ENCODE data around the gene SMPDL3B.

The SMPDL3B gene

DNA sequence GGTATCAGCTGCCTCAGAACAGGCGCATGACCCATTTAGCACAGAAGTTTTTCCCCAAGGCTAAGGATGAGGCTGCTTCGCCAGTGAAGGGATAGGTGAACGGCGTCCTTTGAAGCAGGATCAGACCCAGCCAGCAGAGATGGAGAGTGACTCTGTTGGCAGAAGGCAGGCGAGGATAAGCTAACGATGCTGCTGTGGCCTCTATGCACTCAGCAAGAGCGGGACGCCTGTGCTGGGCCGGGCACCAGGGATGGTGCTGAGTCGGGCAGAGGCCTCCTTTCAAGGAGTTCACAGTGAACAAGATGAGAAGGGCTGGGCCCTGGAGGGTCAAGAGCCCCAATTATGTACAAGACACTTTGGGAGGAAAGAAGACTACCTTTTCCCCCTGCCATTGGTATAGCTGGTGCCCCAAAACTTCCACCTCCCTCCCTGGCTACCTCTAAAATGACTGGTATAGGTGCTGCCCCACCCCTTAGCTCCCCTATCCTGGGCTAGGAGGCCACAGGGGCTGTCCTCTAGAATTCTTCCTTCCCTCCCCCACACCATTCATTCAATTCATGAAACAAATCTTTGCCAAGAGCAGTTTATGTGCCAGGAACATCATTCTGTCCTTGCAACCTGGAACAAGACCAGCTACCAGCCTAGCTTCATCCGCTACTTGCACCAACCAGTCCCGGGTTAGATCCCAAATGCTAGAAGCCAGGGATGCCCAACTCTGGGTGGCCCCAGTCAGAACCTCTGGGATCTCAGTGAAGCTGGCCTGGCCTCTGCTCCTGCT is 32.5 kb downstream of the SMPDL3B start:
- Histone ChIP-seq H3K4me3 (ENCODE audit: low read length, poor library complexity, severe bottlenecking) (no peak overlapping the region), H3K9ac (ENCODE audit: low read depth, low read length, poor library complexity, severe bottlenecking) (no peak overlapping the region), H3K9me3 (ENCODE audit: insufficient read depth, low read depth, low read length) (no peaks in the 10 kb centered on the region), H2AFZ (ENCODE audit: low read length) (no peak overlapping the region), H3K4me1 (ENCODE audit: insufficient read depth, low read length, poor library complexity, severe bottlenecking) (no peaks in the 10 kb centered on the region), H4K20me1 (ENCODE audit: insufficient read depth, low read length, poor library complexity, severe bottlenecking) (no peaks in the 10 kb centered on the region), H3K4me2 (ENCODE audit: low read depth, low read length, poor library complexity, severe bottlenecking) (no peak overlapping the region), H3K27me3 (ENCODE audit: insufficient read depth, low read length, poor library complexity, severe bottlenecking) (no peaks in the 10 kb centered on the region), H3K79me2 (ENCODE audit: insufficient read depth, low read length) (no peaks in the 10 kb centered on the region), H3K36me3 (ENCODE audit: insufficient read depth, low read length) (peaks cover 31% of the 10 kb centered on the region; the same call in 1 of the 2 replicates), H3F3A (ENCODE audit: low read depth) (no peaks in the 10 kb centered on the region), H3K9me2 (replicated peaks; ENCODE audit: low read depth, low read length) (no peaks in the 10 kb centered on the region)
- no peak for TF ChIP-seq EZH2phosphoT487 (IDR thresholded peaks at IDR 0.05; ENCODE audit: borderline replicate concordance)
- no peak for TF ChIP-seq CTCF (conservative IDR thresholded peaks at IDR 0.05; ENCODE audit: low read length)

GRCh38 chr1:27967884-27968466 is 33.2 kb downstream of the SMPDL3B start:
- Histone ChIP-seq H3K9me3 (ENCODE audit: insufficient read depth, low read depth, low read length) (no peaks in the 10 kb centered on the region), H3F3A (ENCODE audit: low read depth) (no peaks in the 10 kb centered on the region), H3K4me1 (ENCODE audit: insufficient read depth, low read length, poor library complexity, severe bottlenecking) (no peaks in the 10 kb centered on the region), H3K27me3 (ENCODE audit: insufficient read depth, low read length, poor library complexity, severe bottlenecking) (no peaks in the 10 kb centered on the region), H3K9me2 (replicated peaks; ENCODE audit: low read depth, low read length) (no peaks in the 10 kb centered on the region), H2AFZ (ENCODE audit: low read length) (no peak overlapping the region), H3K9ac (ENCODE audit: low read depth, low read length, poor library complexity, severe bottlenecking) (no peak overlapping the region), H3K4me3 (ENCODE audit: low read length, poor library complexity, severe bottlenecking) (no peak overlapping the region), H3K36me3 (ENCODE audit: insufficient read depth, low read length) (peaks cover 31% of the 10 kb centered on the region; the same call in 1 of the 2 replicates), H4K20me1 (ENCODE audit: insufficient read depth, low read length, poor library complexity, severe bottlenecking) (no peaks in the 10 kb centered on the region), H3K4me2 (ENCODE audit: low read depth, low read length, poor library complexity, severe bottlenecking) (no peak overlapping the region), H3K79me2 (ENCODE audit: insufficient read depth, low read length) (no peaks in the 10 kb centered on the region)
- no peak for TF ChIP-seq EZH2phosphoT487 (IDR thresholded peaks at IDR 0.05; ENCODE audit: borderline replicate concordance)
- TF ChIP-seq CTCF (conservative IDR thresholded peaks at IDR 0.05; ENCODE audit: low read length) = no peak

DNA sequence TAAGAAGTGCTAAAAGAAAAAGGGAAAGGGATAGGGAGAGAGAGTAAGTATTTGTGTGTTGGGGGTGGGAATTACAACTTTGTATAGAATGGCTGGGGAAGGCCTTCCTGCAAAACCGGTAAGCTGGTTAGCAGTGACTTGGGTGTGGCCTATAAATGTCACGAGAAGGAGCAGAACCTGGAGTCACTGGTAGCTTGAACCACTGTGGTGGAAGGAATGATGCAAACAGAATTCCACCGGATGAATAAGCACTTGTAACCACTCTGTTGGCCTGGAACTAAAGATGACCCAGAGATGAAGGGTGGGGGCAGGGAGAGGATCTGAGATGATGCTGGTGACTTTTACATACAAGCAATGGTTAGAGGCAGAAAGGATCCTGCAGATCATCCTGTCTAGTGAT is 33.9 kb downstream of the SMPDL3B start:
- Histone ChIP-seq H3K27me3 (ENCODE audit: insufficient read depth, low read length, poor library complexity, severe bottlenecking) (no peaks in the 10 kb centered on the region), H2AFZ (ENCODE audit: low read length) (no peak overlapping the region), H3F3A (ENCODE audit: low read depth) (no peaks in the 10 kb centered on the region), H4K20me1 (ENCODE audit: insufficient read depth, low read length, poor library complexity, severe bottlenecking) (no peaks in the 10 kb centered on the region), H3K36me3 (ENCODE audit: insufficient read depth, low read length) (peaks cover 28% of the 10 kb centered on the region; the same call in 1 of the 2 replicates), H3K79me2 (ENCODE audit: insufficient read depth, low read length) (no peaks in the 10 kb centered on the region), H3K4me1 (ENCODE audit: insufficient read depth, low read length, poor library complexity, severe bottlenecking) (no peaks in the 10 kb centered on the region), H3K4me3 (ENCODE audit: low read length, poor library complexity, severe bottlenecking) (no peak overlapping the region), H3K9me2 (replicated peaks; ENCODE audit: low read depth, low read length) (no peaks in the 10 kb centered on the region), H3K9me3 (ENCODE audit: insufficient read depth, low read depth, low read length) (no peaks in the 10 kb centered on the region), H3K9ac (ENCODE audit: low read depth, low read length, poor library complexity, severe bottlenecking) (no peak overlapping the region), H3K4me2 (ENCODE audit: low read depth, low read length, poor library complexity, severe bottlenecking) (no peak overlapping the region)
- TF ChIP-seq EZH2phosphoT487 (IDR thresholded peaks at IDR 0.05; ENCODE audit: borderline replicate concordance) = no peak
- no peak for TF ChIP-seq CTCF (conservative IDR thresholded peaks at IDR 0.05; ENCODE audit: low read length)

Measured in Loucy (cell line).